HG02623 (cell line): ENCODE results near the gene TSR1.

Experiments
- ATAC-seq: cut with Tn5 transposase; IDR thresholded peaks from one replicate; pipeline ENCODE4 v1.9.1; 2021; ENCODE audit warnings: moderate library complexity; ENCODE audit not compliant: unreplicated experiment

Gene TSR1

DNA sequence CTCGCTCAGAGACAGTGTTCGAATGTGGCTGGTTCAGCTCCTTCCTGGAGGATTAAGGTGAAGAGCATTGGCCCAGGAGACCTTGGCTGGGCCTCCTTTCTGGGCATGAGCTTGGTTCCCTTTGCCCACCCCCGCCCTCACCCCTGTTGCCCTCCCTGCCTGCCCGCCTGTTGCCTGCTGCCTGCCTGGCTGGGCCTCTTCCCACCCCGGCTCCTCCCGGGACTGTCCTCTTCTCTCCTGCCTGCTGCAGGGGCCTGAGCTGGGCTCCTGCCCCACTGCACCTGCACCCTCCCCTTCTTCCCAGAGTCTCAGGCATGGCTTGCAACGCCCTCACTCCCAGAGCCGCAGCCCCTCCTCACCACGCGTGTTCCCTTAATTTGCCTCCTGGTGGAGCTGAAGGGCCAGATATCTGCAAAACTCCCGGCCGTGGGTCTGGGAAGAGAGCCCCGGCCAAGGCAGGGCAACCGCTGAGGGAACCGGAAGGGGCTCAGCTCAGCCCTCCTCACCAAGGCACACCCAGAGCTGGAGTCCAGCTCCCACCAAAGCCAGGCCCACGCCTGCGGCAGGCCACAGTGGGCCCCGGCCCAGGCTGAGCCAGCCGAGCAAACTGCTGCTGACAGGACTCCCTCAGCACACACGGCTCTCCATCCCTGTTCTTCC lies 33.4 kb upstream of the TSR1 start:
- ATAC-seq = no peak

- ATAC-seq = no peak
Observed at GRCh38 chr17:2369039-2369438, 32.8 kb upstream of the TSR1 start.

GRCh38 chr17:2368359-2368758 lies 32.1 kb upstream of the TSR1 start:
- ATAC-seq = no peak

DNA sequence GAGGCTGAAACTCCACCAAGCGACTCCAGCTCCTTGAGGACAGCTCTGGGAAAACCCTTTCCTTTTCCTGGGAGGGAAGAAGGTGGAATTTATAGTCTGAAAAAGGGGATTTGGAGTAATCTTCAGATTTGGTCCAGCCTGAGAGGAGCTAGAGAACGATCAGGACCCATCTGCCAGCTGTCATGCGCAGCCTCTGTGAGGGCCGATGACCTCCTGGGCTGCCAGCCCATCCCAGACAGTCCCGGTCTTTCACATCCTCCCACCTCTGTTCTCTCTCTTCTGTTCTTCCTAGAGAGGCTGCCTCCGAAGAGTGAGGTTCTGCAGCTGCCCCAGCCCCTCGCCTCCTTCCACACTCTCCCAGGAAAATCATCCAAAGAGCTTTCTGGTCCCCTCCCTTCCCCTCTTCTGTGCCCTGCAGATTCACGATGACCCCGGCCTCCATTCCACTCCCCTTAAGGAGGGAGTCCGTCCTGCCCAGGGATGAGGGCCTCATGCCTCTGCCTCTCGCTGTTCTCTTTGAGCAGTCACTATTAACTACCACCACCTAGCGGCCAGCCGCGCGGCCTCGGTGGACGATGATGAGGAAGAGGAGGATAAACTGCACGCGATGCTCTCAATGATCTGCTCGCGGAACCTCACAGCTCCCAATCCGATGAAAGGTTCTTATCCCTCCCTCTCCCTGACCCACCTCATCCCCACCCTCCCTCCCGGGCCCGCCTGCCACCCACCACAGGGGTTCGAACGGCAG lies 30.7 kb upstream of the TSR1 start:
- no peak for ATAC-seq

DNA sequence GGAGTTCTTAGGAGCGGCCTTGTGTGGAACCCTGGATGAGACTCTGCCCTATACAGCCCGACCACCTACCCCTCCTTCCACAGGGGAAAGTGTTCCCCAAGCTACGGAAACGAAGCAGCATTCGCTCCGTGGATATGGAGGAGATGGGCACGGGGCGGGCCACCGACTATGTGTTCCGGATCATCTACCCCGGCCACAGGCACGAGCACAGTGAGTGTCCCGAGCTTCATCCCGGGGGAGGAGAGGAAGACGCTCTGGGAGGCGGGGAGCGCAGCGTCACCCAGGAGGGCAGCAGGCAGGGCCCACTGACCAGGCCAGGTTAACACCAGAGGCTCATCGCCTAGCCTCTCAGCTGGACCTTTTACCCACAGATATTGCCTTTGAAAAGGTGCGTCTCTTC lies 28.9 kb upstream of the TSR1 start:
- no peak for ATAC-seq

GRCh38 chr17:2364763-2365116 lies 28.5 kb upstream of the TSR1 start:
- ATAC-seq = no peak

- no peak for ATAC-seq
Observed at GRCh38 chr17:2363851-2364762, 27.9 kb upstream of the TSR1 start.

DNA sequence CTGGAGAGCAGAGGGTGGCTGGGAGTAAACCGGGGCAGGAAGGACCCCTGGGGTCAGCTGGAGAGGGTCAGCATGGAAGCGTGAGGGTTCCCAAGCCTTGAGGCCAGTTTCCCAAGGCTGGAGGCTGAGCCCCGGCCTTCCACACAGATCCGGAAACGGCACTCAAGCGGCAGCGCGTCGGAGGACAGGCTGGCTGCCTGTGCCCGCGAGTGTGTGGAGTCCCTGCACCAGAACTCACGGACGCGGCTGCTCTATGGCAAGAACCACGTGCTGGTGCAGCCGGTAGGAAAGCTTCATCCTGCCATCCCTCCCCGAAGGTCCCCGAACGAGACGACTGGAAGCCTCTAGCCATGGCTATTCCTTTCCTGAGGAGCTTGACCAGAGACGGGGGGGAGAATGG lies 27.1 kb upstream of the TSR1 start:
- no peak for ATAC-seq

GRCh38 chr17:2362881-2363280 lies 26.6 kb upstream of the TSR1 start:
- ATAC-seq = no peak

DNA sequence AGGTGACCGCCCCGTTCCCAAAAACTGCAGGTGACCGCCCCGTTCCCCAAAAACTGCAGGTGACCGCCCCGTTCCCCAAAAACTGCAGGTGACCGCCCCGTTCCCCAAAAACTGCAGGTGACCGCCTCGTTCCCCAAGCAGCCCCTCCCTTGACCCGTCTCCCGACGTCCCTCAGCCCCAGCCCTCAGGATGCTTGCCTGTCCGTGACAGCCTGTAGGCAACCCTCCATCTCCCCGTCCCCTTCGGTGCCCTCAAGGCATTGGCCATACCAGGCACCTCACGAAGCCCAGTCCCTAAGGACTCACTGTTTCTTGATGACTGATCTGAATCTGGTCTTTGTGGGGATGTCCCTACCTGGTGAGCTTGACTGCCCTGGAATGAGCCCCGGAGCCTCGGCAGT lies 26.2 kb upstream of the TSR1 start:
- no peak for ATAC-seq

- no peak for ATAC-seq
Observed at GRCh38 chr17:2362016-2362415, 25.8 kb upstream of the TSR1 start.

DNA sequence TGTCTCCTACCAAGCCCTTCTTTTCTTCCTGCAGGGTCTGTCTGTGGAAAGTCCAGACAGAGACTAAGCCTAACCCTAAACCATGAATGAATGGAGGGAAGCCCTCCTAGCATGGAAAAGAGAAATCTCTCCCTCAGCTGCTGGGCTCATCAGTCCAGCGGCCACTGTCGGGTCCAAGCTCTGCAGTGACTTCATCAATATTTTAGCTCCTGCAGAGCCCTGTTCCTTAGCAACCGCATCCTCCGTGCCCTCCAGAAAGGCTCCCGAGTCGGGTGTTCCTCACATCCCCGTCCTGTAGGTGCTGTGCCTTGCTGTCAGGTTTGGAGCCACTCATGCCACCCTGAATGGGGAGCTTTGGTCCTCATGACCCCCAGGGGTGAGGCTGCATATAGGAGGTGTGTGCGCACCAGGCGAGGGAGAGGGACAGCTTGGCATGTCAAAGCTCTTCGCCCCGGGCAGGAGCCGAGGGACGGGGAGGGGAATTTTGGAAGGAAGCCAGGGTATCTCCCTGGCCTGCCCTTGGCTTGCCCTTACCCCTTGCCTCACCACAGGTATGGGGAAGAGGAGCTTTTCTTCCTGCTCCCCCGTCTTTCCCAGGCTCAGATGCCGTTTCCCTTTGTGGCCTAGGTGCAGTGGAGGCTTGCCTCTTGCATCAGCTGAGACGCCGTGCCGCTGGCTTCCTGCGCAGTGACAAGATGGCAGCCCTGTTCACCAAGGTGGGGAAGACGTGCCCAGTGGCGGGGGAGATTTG lies 24.9 kb upstream of the TSR1 start:
- ATAC-seq = no peak

DNA sequence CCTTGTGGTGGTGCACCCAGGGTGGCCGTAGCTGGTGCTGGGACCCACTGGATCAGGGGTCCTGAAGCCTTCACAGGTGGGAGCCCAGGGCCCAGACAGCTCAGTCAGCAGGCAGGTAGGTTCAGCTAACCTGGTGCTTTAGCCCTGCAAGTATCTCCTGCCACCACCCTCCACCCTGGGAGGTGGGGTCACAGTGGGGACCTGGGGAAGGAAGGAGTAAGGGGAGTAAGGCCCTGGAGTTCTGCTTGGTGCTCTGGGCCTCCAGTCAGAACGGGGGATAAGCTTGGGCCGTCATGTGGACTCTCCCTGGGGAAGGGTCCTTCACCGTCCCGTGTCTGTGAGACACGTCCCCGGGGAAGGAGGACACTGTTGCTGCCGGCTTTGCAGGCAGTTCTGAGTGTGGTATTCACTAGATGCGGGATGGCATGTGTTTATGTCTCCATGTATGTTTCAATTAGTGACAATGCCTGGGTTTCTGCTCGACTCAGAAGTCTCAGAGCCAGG lies 21.7 kb upstream of the TSR1 start:
- ATAC-seq = no peak

DNA sequence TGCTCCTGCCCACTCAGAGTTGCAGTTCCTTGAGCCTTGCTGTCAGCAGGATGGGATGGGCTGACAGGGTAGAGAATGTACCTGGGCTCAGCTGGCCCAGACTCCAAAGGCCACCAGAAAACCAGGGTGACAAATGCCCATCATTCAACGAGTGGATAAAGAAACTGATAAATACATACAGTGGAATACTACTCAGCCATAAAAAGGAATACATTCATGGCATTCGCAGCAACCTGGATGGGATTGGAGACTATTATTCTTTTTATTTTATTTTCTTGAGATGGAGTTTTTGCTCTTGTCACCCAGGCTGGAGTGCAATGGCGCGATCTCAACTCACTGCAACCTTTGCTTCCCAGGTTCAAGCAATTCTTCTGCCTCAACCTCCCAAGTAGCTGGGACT lies 21.0 kb upstream of the TSR1 start:
- no peak for ATAC-seq

DNA sequence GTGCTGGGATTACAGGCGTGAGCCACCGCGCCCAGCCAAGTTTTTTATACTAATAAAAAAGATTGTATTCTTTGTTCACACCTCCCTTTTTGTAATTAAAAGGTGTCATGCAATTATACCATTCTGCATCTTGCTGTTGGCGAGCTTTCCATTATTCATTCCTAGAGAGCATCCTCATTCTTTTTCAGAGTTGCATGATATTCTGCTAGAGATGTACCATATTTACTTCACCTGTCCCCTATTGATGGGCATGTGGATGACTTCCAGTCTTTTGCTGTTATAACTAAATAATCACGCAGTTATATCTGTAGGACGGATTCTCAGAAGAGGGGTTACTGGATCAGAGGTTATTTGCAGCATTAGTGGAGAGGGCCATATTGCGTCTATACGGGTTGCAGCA lies 18.1 kb upstream of the TSR1 start:
- ATAC-seq = no peak

DNA sequence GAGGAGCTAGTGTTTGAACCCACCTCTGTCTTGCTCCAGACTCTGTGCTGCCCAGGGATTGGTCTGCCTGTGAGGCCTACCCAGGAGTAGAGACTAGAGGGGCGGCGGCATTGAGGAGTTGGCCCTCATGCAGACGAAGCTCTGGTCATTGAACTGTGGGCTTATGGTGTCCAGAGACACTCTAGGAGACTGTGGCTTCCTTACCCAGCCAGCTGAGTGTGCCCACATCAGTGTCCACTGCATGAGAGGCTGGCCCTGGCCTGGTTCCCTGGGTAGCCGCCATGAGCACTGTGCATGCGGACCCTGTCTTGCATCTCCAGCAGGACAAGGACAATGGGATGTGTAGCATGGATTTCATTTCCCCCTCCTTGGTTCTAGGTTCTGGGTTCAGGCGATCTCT lies 15.0 kb upstream of the TSR1 start:
- ATAC-seq = no peak

DNA sequence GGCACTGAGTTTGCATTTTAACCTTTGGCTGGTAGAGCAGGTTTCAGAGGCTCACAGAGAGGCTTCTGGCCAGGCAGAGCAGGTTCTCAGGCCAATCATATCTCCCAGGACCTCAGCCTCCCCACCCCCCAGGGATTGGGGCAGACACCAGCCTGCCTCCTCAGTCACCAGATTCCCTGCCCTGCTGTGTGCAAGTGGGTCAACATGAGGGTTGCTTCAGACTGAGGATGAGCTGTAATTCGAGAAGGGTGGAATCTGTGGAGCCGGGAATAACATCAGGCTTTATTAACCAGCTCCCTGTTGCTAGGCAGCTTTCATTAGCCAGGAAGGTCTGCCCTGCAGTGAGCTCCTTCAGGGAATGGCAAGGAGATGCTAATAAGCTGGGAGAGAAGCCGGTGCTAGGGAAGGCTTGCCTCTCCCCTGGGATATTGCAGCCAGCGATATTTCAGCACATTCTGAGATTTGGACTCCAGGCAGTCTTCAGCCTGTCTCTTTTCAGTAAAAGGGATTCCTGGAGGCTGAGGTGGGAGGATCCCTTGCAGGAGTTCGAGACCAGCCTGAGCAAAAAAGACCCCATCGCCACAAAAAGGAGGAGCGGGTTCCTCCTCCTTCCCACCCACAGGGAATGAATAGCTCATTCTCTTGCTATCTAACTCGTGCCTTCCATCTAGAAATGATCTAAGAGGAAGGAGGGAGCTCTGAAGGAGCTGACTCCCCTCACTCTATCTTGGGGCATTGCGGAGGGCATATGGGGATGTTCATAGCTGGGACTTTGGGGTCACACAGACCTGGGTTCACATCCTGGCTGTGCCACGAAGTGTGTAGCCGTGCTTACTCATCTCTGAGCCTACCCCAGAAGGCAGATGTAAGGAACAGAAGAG lies 11.8 kb upstream of the TSR1 start:
- ATAC-seq = no peak

GRCh38 chr17:2346475-2346874 lies 10.2 kb upstream of the TSR1 start:
- no peak for ATAC-seq

GRCh38 chr17:2344528-2344927 lies 8.3 kb upstream of the TSR1 start:
- no peak for ATAC-seq

DNA sequence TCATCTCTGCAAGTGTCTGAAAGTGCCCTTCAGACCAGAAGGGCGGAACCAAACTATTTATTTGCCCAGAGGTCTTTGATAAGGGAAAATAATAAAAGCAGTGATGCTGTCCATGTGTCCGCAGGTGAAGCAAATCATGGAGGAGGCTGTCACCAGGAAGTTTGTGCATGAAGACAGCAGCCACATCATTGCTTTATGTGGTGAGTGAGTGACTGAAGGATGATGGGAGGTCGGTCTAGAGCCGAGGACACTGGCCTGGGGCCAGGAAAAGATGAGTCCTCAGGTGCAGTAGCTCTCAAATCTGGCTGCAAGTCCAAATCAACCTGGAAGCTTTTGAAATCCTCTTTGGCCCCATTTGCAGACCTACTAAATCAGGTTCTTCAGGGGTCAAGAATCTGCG lies 7.2 kb upstream of the TSR1 start:
- ATAC-seq = no peak
